HEK293 (cell line): ENCODE measurements around the gene CCDC61.
A peak's percentile ranks its signal among the peaks of the same experiment; 100 is the strongest.

Experiments used
- CTCF ChIA-PET: fragments of 350-600 bp; formaldehyde crosslinking; extraction: SDS; loops from one replicate; lab custom pipeline; 2021; ENCODE audit warnings: antibody characterized with exemption; lab: Yijun Ruan, JAX
- POLR2A ChIA-PET: fragments of 300-600 bp; formaldehyde crosslinking; extraction: SDS; loops from one replicate; lab custom pipeline; 2020; ENCODE audit warnings: antibody characterized with exemption, inconsistent platforms; lab: Yijun Ruan, JAX
- H3K27ac ChIP-seq: fragments of 200-500 bp; sonication (Bioruptor generic); 2 replicates; pipeline ENCODE4 v1.5.1; 2014; ENCODE audit warnings: low read depth, low read length, control low read depth, inconsistent platforms; ENCODE audit errors: extremely low read depth
- H3K36me3 ChIP-seq, 2 experiments: fragments of 200-500 bp in 1 of 2; sonication (Bioruptor generic) in 1 of 2; 1 replicate in 1 of 2; 2 replicates in 1 of 2; pipeline ENCODE4 v1.5.1; 2014 to 2017; ENCODE audit warnings: inconsistent platforms in 2 of 2, low read length in 2 of 2; ENCODE audit not compliant: control insufficient read depth in 2 of 2, insufficient read depth in 1 of 2
- H3K4me1 ChIP-seq: fragments of 200-500 bp; sonication (Bioruptor generic); 2 replicates; pipeline ENCODE4 v1.5.1; 2014; ENCODE audit warnings: mild to moderate bottlenecking, low read length, inconsistent platforms; ENCODE audit not compliant: control insufficient read depth, insufficient read depth
- H3K4me3 ChIP-seq: 2 replicates; pipeline ENCODE4 v1.5.1; 2011; ENCODE audit warnings: low read depth, mild to moderate bottlenecking, control low read depth, low read length, moderate library complexity
- H3K9me3 ChIP-seq: fragments of 200-500 bp; sonication (Bioruptor generic); 2 replicates; pipeline ENCODE4 v1.5.1; 2014; ENCODE audit warnings: low read depth, low read length, inconsistent platforms; ENCODE audit not compliant: control insufficient read depth, insufficient read depth
- IKZF3 ChIP-seq: fragments of 450-650 bp; IDR thresholded peaks from 2 replicates; pipeline ENCODE4 v1.5.0; 2018; ENCODE audit warnings: missing biosample characterization, mild to moderate bottlenecking, missing genetic modification characterization, moderate library complexity
- KLF8 ChIP-seq: fragments of 450-650 bp; formaldehyde crosslinking; IDR thresholded peaks from 2 replicates; pipeline ENCODE4 v1.5.1; 2016; ENCODE audit warnings: missing biosample characterization, missing genetic modification characterization
- ZNF169 ChIP-seq: fragments of 450-650 bp; formaldehyde crosslinking; IDR thresholded peaks from 2 replicates; pipeline ENCODE4 v1.5.1; 2016; ENCODE audit warnings: missing biosample characterization, missing genetic modification characterization
- ZNF211 ChIP-seq: fragments of 450-650 bp; formaldehyde crosslinking; IDR thresholded peaks from 2 replicates; pipeline ENCODE4 v1.5.1; 2016; ENCODE audit warnings: low read depth, missing biosample characterization, missing genetic modification characterization
- ZNF221 ChIP-seq: fragments of 450-650 bp; formaldehyde crosslinking; IDR thresholded peaks from 2 replicates; pipeline ENCODE4 v1.5.1; 2017; ENCODE audit warnings: missing biosample characterization, missing genetic modification characterization, borderline replicate concordance
- ZNF23 ChIP-seq: fragments of 450-650 bp; formaldehyde crosslinking; IDR thresholded peaks from 2 replicates; pipeline ENCODE4 v1.5.1; 2016; ENCODE audit warnings: missing biosample characterization, missing genetic modification characterization, borderline replicate concordance
- ZNF311 ChIP-seq: fragments of 450-650 bp; formaldehyde crosslinking; IDR thresholded peaks from 2 replicates; pipeline ENCODE4 v1.5.1; 2017; ENCODE audit warnings: missing biosample characterization, missing genetic modification characterization, borderline replicate concordance
- ZNF335 ChIP-seq: fragments of 450-650 bp; formaldehyde crosslinking; conservative IDR thresholded peaks from 2 replicates; pipeline ENCODE4 v1.5.1; 2016; ENCODE audit warnings: missing biosample characterization, missing genetic modification characterization
- ZNF394 ChIP-seq: fragments of 450-650 bp; formaldehyde crosslinking; IDR thresholded peaks from 2 replicates; pipeline ENCODE4 v1.5.1; 2016; ENCODE audit warnings: missing biosample characterization, missing genetic modification characterization, mild to moderate bottlenecking, moderate library complexity, borderline replicate concordance
- ZNF433 ChIP-seq: fragments of 450-650 bp; formaldehyde crosslinking; IDR thresholded peaks from 2 replicates; pipeline ENCODE4 v1.5.1; 2016; ENCODE audit warnings: missing biosample characterization, missing genetic modification characterization, low read depth
- ZNF664 ChIP-seq: fragments of 450-650 bp; formaldehyde crosslinking; IDR thresholded peaks from 2 replicates; pipeline ENCODE4 v1.5.1; 2016; ENCODE audit warnings: missing biosample characterization, missing genetic modification characterization
- ZNF747 ChIP-seq: fragments of 450-650 bp; formaldehyde crosslinking; IDR thresholded peaks from 2 replicates; pipeline ENCODE4 v1.5.1; 2016; ENCODE audit warnings: missing biosample characterization, missing genetic modification characterization
- TF ChIP-seq, protein P1 (sequence below): fragments of 450-650 bp; formaldehyde crosslinking; IDR thresholded peaks from 2 replicates; pipeline ENCODE4 v1.5.1; 2016; ENCODE audit warnings: missing biosample characterization, missing genetic modification characterization
- TF ChIP-seq, protein P2 (sequence below): fragments of 450-650 bp; formaldehyde crosslinking; IDR thresholded peaks from 2 replicates; pipeline ENCODE4 v1.5.1; 2016; ENCODE audit warnings: missing biosample characterization, missing genetic modification characterization
- TF ChIP-seq, protein P3 (sequence below): fragments of 450-650 bp; formaldehyde crosslinking; IDR thresholded peaks from 2 replicates; pipeline ENCODE4 v1.5.1; 2016; ENCODE audit warnings: missing biosample characterization, missing genetic modification characterization
- TF ChIP-seq, protein P4 (sequence below): fragments of 450-650 bp; formaldehyde crosslinking; IDR thresholded peaks from 2 replicates; pipeline ENCODE4 v1.5.1; 2016; ENCODE audit warnings: missing biosample characterization, missing genetic modification characterization, borderline replicate concordance

The CCDC61 gene

DNA sequence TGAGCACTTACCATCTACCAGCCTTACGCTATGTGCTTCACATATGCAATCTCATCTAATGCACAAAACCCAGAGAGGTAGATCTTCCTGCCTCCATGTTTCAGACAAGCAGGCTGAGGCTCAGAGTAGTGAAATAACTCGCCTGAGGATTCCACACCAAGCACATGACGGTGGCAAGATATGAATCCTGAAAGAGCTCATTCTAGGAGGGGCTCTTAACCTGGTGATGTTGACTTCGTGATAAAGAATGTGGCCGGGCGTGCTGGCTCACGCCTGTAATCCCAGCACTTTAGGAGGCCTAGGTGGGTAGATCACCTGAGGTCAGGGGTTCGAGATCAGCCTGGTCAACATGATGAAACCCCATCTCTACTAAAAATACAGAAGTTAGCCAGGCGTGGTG lies 26.6 kb upstream of the CCDC61 start:
- Histone ChIP-seq H3K27ac (no peak overlapping the region), H3K4me1 (no peaks in the 10 kb centered on the region), H3K9me3 (no peaks in the 10 kb centered on the region), H3K4me3 (no peak overlapping the region), H3K36me3 (no peaks in the 10 kb centered on the region)
- TF ChIP-seq ZNF664 (tag by site-specific recombination): peak; percentile 73; the same call in 1 of the 2 replicates
- no peak for TF ChIP-seq ZNF394 (tag by site-specific recombination)
- ChIA-PET CTCF (interaction anchor here (0.7 to 1.2 kb wide), 4 partner anchors 8 to 24 kb away, joined by 3 to 5 read pairs (median 4); no protein-coding TSS in a partner anchor), POLR2A (interaction anchor here (1.5 kb wide), 1 partner anchor 26 kb away, joined by 6 read pairs; the partner anchor contains the start of gene CCDC61)

DNA sequence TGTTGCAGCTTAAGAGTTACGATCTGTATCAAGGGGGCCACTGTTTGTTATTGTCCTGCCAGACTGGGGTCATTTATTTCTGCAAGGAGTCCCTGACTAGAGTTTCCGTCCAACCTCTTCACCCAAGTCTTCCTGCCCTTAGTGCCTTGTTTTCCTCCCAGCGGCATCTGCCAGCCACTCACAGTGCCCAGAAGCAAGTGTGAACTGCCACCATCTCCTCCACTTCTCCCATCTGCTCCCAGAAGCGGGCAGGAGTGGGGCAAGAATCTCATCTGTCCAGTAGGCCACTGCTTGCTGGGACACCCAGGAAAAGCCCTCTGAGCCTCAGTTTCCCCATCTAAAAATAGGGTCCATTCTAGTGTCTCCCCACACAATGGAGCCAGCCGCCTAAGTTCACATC lies 25.6 kb upstream of the CCDC61 start:
- Histone ChIP-seq H3K36me3 (no peaks in the 10 kb centered on the region), H3K9me3 (no peaks in the 10 kb centered on the region), H3K4me1 (no peaks in the 10 kb centered on the region), H3K4me3 (no peak overlapping the region), H3K27ac (no peak overlapping the region)
- ChIA-PET CTCF (interaction anchor here (1.2 kb wide), 1 partner anchor 25 kb away, joined by 5 read pairs; no protein-coding TSS in a partner anchor), POLR2A (no interaction called here)
- TF ChIP-seq ZNF211 (tag by site-specific recombination) (no peak), ZNF23 (tag by site-specific recombination) (no peak), ZNF221 (no peak), ZNF169 (tag by site-specific recombination) (no peak), ZNF433 (tag by site-specific recombination) (no peak), KLF8 (tag by site-specific recombination) (no peak), ZNF335 (tag by site-specific recombination) (no peak), ZNF747 (tag by site-specific recombination) (no peak)
- TF ChIP-seq, protein P1, sequence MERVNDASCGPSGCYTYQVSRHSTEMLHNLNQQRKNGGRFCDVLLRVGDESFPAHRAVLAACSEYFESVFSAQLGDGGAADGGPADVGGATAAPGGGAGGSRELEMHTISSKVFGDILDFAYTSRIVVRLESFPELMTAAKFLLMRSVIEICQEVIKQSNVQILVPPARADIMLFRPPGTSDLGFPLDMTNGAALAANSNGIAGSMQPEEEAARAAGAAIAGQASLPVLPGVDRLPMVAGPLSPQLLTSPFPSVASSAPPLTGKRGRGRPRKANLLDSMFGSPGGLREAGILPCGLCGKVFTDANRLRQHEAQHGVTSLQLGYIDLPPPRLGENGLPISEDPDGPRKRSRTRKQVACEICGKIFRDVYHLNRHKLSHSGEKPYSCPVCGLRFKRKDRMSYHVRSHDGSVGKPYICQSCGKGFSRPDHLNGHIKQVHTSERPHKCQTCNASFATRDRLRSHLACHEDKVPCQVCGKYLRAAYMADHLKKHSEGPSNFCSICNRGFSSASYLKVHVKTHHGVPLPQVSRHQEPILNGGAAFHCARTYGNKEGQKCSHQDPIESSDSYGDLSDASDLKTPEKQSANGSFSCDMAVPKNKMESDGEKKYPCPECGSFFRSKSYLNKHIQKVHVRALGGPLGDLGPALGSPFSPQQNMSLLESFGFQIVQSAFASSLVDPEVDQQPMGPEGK (tag by site-specific recombination): no peak
- TF ChIP-seq, protein P2, sequence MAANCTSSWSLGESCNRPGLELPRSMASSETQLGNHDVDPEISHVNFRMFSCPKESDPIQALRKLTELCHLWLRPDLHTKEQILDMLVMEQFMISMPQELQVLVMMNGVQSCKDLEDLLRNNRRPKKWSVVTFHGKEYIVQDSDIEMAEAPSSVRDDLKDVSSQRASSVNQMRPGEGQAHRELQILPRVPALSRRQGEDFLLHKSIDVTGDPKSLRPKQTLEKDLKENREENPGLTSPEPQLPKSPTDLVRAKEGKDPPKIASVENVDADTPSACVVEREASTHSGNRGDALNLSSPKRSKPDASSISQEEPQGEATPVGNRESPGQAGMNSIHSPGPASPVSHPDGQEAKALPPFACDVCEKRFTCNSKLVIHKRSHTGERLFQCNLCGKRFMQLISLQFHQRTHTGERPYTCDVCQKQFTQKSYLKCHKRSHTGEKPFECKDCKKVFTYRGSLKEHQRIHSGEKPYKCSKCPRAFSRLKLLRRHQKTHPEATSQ: no peak
- TF ChIP-seq, protein P3, sequence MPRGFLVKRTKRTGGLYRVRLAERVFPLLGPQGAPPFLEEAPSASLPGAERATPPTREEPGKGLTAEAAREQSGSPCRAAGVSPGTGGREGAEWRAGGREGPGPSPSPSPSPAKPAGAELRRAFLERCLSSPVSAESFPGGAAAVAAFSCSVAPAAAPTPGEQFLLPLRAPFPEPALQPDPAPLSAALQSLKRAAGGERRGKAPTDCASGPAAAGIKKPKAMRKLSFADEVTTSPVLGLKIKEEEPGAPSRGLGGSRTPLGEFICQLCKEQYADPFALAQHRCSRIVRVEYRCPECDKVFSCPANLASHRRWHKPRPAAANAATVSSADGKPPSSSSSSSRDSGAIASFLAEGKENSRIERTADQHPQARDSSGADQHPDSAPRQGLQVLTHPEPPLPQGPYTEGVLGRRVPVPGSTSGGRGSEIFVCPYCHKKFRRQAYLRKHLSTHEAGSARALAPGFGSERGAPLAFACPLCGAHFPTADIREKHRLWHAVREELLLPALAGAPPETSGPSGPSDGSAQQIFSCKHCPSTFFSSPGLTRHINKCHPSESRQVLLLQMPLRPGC: no peak
- TF ChIP-seq, all 188 proteins: peak for 0

DNA sequence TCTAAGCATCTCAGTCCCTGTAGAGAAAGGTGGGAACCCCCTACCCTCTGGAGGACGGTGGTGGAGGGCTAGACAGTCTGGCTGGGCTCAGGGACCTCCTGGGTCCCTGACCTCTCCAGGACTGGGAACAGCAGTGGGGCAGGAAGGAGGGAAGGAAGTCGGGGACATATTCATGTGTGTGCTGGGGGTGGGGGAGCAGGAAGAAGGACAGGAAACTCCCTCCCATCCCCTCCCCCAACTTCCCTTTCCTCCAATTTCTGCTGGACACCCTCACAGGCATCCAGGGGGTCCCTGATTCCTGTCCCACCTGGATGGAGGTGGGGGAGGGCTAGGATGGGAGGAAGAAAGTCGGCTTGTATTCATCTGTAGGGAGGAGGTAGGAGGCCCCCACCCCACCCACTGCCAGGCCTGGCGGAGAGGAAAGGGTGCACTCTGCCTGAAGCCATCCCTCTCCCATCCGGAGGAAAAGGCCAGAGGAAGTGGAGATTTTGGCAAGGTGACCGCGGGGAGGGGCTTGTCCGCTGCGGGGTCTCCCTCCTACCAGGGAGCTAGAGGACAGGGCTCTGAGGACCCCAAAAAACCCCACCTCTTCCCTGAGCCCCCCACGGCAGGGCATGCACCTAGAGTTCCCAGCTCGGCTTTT lies 23.9 kb upstream of the CCDC61 start:
- TF ChIP-seq, protein P4, sequence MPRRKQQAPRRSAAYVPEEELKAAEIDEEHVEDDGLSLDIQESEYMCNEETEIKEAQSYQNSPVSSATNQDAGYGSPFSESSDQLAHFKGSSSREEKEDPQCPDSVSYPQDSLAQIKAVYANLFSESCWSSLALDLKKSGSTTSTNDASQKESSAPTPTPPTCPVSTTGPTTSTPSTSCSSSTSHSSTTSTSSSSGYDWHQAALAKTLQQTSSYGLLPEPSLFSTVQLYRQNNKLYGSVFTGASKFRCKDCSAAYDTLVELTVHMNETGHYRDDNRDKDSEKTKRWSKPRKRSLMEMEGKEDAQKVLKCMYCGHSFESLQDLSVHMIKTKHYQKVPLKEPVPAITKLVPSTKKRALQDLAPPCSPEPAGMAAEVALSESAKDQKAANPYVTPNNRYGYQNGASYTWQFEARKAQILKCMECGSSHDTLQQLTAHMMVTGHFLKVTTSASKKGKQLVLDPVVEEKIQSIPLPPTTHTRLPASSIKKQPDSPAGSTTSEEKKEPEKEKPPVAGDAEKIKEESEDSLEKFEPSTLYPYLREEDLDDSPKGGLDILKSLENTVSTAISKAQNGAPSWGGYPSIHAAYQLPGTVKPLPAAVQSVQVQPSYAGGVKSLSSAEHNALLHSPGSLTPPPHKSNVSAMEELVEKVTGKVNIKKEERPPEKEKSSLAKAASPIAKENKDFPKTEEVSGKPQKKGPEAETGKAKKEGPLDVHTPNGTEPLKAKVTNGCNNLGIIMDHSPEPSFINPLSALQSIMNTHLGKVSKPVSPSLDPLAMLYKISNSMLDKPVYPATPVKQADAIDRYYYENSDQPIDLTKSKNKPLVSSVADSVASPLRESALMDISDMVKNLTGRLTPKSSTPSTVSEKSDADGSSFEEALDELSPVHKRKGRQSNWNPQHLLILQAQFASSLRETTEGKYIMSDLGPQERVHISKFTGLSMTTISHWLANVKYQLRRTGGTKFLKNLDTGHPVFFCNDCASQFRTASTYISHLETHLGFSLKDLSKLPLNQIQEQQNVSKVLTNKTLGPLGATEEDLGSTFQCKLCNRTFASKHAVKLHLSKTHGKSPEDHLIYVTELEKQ: no peak
- TF ChIP-seq ZNF311 (tag by site-specific recombination) (no peak), IKZF3 (tag by site-specific recombination) (0 out of 2 replicates have a peak, but pooled peaks have one; percentile 24)
- Histone ChIP-seq H3K9me3 (no peaks in the 10 kb centered on the region), H3K27ac (no peak overlapping the region), H3K36me3 (no peaks in the 10 kb centered on the region), H3K4me1 (no peaks in the 10 kb centered on the region), H3K4me3 (no peak overlapping the region)
- CTCF ChIA-PET: interaction anchor here (0.5 to 0.6 kb wide), 2 partner anchors 41 to 58 kb away, joined by 3 to 4 read pairs; no protein-coding TSS in a partner anchor
- POLR2A ChIA-PET: no interaction called here
